HepG2 (cell line): Measurements from ENCODE around the gene MAJIN.

Source experiments
- EHMT2 ChIP-seq: fragments of 200-600 bp; sonication (generic); IDR thresholded peaks from 2 replicates; pipeline ENCODE4 v1.7.0; 2017; ENCODE audit warnings: antibody characterized with exemption, low read depth, low read length, borderline replicate concordance
- ELK4 ChIP-seq: sonication (generic); formaldehyde crosslinking; IDR thresholded peaks from 2 replicates; pipeline ENCODE4 v1.9.0; 2021; ENCODE audit warnings: missing genetic modification reagents, borderline replicate concordance
- EZH2 ChIP-seq: conservative IDR thresholded peaks from 2 replicates; pipeline ENCODE4 v1.6.1; 2012; ENCODE audit warnings: mild to moderate bottlenecking, low read depth, low read length, moderate library complexity
- FOXM1 ChIP-seq: sonication (generic); formaldehyde crosslinking; IDR thresholded peaks from 2 replicates; pipeline ENCODE4 v1.5.0; 2020; ENCODE audit warnings: missing genetic modification reagents
- PHB2 ChIP-seq: fragments of 450-650 bp; IDR thresholded peaks from 2 replicates; pipeline ENCODE4 v1.6.1; 2018; ENCODE audit not compliant: partially characterized antibody
- ZBTB26 ChIP-seq: IDR thresholded peaks from 2 replicates; pipeline ENCODE4 v1.6.1; 2016; ENCODE audit warnings: missing compliant biosample characterization, missing genetic modification reagents, borderline replicate concordance
- ZBTB7A ChIP-seq: sonication (generic); formaldehyde crosslinking; IDR thresholded peaks from 2 replicates; pipeline ENCODE4 v1.8.0; 2022; ENCODE audit warnings: mild to moderate bottlenecking, missing genetic modification reagents
- ZFP36 ChIP-seq: fragments of 150-350 bp; IDR thresholded peaks from 2 replicates; pipeline ENCODE4 v1.6.1; 2018; ENCODE audit warnings: borderline replicate concordance, low read length, low read depth; ENCODE audit not compliant: partially characterized antibody
- ZNF33A ChIP-seq: sonication (generic); formaldehyde crosslinking; IDR thresholded peaks from 2 replicates; pipeline ENCODE4 v1.5.1; 2020; ENCODE audit warnings: missing genetic modification reagents, mild to moderate bottlenecking, moderate library complexity, borderline replicate concordance
- TF ChIP-seq, protein P1 (sequence below): sonication (generic); formaldehyde crosslinking; IDR thresholded peaks from 2 replicates; pipeline ENCODE4 v1.4.0; 2020; ENCODE audit warnings: missing genetic modification reagents

DNA sequence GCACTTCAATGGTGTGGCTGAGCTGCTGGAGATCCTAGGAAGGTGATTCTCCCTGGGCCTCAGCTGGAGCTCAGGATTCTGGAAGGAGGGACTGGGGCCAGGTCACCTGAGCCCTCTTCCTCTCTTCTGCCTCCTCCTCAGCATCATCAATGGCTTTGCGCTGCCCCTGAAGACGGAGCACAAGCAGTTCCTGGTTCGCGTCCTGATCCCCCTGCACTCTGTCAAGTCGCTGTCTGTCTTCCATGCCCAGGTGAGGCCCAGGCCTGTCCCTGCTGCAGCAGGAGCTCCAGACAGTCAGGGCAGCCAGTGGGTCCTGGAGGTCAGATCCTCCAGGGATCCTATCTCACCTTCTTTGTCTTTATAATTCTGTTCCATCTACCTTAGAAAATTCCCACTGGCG lies 41.6 kb downstream of the MAJIN start:
- no peak for TF ChIP-seq EZH2
- no peak for TF ChIP-seq ZBTB26 (CRISPR knock-in tag)
- no peak for TF ChIP-seq EHMT2
- TF ChIP-seq ZBTB7A: no peak
- no peak for TF ChIP-seq FOXM1 (CRISPR knock-in tag)
- TF ChIP-seq ELK4: no peak
- TF ChIP-seq ZNF33A (CRISPR knock-in tag): no peak
- TF ChIP-seq ZFP36: no peak
- TF ChIP-seq, protein P1, sequence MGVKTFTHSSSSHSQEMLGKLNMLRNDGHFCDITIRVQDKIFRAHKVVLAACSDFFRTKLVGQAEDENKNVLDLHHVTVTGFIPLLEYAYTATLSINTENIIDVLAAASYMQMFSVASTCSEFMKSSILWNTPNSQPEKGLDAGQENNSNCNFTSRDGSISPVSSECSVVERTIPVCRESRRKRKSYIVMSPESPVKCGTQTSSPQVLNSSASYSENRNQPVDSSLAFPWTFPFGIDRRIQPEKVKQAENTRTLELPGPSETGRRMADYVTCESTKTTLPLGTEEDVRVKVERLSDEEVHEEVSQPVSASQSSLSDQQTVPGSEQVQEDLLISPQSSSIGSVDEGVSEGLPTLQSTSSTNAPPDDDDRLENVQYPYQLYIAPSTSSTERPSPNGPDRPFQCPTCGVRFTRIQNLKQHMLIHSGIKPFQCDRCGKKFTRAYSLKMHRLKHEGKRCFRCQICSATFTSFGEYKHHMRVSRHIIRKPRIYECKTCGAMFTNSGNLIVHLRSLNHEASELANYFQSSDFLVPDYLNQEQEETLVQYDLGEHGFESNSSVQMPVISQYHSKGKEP: no peak
- TF ChIP-seq PHB2: no peak
